Islet precursor cell (in vitro differentiated cells): Measurements from ENCODE around the gene AGAP1.
A peak's percentile ranks its signal among the peaks of the same experiment; 100 is the strongest.

Experiments
- DNase-seq: peaks from one replicate; pipeline ENCODE4 v3.0.0-alpha.2; 2018

The AGAP1 gene

GRCh38 chr2:236157815-236158498 lies 664.1 kb downstream of the AGAP1 start:
- DNase-seq = no peak

GRCh38 chr2:236158969-236159777 lies 665.3 kb downstream of the AGAP1 start:
- DNase-seq = no peak

- no peak for DNase-seq
These were observed 665.9 kb downstream of the AGAP1 start for GRCh38 chr2:236159778-236160170.

GRCh38 chr2:236160366-236161081 lies 666.7 kb downstream of the AGAP1 start:
- DNase-seq = no peak

GRCh38 chr2:236161082-236161462 lies 667.2 kb downstream of the AGAP1 start:
- no peak for DNase-seq

DNA sequence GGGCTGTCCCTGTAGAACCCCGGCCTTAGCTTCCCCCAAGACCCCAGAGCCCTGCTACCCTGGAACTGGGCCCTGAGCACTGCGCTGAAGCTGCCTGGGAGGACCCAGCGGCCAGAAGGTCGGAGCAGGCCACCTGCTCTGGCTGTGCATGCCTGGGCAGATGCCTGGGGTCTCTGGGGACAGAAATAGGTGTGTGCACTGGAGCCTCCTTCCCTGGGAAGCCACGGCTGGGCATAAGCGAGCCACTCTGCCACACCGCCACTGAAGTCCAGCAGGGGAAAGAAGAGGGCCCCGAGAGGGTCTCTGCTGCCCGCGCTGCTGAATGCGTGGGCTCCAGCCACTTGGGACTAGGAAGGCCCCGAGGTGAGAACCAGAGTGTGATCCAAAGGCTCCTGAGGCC lies 667.7 kb downstream of the AGAP1 start:
- no peak for DNase-seq

DNA sequence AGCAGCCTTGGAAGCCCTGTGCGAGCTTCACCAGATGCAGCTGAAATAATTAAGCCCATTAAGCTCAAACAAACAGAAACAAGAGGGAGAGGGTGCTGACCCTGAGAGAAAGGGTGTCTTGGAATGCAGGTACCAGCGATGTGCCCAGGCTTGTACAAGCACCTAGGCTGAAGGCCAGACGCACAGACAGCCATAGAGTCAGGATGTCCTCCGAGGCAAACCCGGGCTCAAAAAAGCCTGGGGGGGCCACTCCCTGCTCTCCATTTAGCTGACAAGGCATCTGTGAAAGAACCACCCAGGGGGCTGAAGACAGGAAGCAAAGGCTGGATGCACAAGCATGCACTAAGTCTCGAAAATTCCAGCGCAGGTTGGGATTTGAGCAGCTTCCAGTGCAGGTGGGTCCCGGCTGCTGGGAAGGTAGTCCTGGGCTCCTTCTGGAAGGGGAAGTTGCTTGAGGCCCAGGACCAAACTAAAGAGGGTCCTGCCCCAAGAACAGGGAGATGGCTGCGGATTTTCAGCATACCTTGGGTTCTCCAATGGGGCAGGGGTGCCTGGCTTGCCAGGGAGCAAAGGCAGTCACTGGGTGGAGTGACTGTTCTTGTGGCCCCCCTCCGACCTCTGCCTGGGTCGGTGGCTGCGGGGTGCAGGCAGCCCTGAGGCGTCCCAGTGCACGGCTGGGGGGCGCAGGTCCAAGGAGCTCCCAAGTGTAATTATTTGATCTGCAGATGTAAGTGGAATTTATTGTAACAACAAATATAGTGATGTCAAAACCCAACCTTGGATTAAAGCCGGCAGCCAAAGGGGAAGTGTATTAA lies 668.4 kb downstream of the AGAP1 start:
- DNase-seq = peak; percentile 72

DNA sequence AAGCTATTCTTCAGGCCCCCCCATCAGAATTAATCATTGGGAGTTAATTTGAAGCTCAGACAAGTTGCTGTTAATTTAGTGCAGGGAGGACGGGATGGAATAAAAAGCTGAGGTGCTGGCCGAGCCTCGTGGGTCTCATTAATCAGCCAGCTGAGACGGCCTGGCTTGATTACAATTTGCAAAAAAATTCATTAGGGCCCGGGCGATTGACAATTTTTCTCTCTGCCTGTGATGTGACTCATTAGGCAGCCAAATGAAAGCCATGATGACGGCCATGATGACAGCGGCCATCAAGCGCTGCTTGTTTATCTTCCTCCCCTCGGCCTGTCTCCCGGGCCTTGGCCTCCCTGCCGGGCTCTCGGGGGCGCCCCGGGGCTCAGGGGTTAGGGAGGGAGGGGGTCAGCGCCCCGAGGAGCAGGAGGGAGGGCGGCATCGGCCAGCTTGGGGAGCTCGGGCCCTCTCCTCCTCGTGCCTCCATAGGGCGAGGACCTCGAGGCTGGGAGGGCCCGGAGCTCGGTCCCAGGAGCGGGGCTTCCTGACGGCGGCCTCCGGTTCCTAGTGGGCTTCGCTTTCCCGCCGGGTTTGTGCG lies 669.1 kb downstream of the AGAP1 start:
- no peak for DNase-seq

GRCh38 chr2:236163471-236164200 lies 669.8 kb downstream of the AGAP1 start:
- peak; percentile 57 for DNase-seq

DNA sequence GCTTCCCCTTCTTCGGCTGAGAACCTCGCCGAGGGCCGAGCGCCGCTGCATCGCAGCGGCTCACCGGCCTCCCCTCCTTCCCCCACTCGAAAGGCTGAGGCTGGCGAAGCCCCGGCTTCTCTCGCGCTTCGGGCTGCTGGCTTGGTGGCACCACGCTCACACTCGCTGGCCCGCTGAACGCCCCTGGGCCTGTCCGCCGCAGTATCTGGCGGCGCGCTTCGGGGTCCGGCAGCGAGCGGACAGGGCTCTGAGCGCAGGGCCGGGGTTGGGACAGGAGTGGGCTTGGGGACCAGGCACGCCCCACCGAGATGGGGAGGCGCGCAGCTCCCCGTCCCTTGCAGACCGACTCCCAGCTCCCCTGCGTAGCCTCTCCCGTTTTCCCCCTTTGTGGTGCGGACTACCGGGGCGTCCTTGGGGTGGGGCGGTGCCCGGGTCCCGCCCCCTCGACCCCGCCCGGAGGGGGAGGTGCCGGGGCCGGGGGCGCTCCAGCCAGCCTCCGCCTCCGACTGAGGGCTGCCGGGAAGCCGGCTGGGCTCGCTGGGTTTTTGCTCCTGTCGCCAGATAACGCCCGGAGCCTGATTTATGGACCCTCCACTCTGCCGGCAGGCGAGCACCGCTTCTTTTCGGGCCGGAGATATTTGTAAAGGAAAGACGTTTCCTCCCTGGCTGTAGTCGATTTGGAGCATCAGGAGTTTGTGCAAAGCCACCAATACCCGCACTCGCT lies 670.5 kb downstream of the AGAP1 start:
- peak; percentile 79 for DNase-seq

DNA sequence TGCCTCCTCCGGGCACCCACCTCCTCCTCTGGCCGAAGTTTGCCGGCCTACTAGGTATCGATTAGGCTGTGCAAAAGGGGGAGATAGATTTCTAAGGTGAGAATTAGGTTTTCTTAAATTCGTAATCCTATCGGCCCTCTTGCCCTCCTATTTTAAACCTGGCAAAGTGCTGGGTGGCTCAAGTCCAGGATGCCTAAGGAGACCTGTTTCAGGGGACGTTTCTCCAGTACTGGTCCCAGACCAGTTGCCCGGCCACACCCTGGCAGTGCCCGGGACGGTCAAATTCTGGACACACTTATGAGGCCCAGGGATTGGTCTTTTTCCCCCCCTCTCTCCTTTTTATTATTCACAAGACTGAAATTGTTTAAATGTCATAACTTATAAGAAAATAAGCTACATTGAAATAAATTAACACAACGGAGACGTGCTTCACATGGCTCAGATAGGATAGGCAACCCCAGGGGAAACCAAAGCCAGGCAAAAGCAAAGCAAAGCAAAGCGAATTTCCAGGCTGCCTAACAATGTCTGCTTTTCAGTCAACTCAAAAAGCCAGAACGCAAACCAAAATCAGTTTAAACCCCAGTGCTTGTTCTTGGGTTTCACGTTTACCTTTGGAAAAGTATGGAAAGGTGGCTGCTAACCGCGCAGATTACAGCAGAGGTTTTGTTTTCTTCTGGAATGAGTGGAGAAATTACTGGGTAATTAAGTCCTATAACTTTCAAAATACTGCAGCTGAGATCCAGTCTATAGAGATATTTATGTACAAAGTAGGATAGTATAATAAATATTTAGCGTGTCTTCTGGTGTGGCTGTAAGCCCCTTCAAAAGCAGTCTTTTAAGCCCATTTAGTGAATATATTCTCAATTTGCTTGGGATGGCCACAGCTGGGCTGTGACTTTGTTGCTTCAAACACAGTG lies 671.3 kb downstream of the AGAP1 start:
- DNase-seq = no peak

- peak; percentile 77 for DNase-seq
These were observed 672.3 kb downstream of the AGAP1 start for GRCh38 chr2:236165842-236166795.

DNA sequence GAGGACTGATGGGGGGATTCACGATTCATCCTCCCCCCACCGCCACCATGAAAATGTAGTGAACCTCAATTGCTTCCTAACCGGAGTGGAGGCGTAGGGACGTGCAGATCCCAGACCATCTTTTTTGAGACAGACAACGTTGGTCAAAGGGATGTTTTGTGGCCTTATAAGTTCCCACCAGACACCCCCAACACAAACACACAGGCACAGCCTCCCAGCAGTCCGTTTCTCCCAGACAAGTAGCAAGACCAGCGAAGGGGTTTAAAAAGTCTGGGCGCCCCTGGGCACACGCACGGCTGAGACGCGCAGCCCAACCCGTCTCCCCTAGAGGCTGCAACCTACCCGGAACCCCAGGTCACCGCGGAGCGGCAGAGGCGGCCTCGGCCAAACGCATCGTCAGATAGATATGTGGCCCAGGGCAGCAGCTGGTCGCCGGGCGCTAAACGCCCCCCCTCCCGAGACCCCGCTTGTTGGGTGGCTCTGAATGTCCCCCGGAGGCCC lies 673.0 kb downstream of the AGAP1 start:
- DNase-seq = peak; percentile 58

DNA sequence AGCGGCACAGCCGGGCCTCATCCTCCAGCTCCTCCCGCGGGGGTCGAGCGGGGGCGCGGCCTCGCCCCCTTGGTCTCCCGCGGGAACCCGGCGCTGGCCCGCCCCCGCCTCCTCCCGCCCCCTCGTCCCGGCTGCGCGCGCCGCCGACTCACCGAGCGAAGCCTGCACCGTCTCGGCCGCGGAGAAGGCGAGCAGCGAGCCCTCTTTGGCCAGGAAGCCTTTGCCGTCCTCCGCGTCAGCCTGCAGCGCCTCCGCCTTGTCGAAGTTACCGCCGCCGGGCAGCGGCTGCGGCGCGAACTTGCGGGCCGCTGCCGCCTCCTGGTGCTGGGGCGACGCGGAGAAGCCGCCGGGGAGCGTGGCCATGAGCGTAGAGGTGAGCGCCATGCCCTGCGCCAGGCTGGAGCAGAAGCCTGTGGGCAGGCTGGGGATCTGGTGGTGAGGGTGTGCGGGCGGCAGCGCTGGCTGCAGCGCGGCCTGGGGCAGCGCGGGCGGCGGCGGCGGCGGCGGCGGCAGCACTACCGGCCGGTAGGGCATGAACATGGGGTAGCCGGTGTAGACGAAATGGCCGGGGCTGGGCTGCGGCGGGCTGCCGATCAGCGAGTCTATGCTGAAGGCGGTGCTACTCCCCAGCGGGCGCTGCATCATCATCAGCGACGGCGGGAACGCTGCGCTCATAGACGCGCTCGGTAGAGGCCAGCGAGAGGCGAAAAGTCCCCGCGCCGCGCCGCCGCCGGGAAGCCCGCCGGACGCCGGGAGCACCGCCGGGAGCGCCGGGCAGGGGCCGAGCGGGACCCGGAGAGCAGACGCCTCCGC lies 673.7 kb downstream of the AGAP1 start:
- DNase-seq = peak; percentile 81

DNA sequence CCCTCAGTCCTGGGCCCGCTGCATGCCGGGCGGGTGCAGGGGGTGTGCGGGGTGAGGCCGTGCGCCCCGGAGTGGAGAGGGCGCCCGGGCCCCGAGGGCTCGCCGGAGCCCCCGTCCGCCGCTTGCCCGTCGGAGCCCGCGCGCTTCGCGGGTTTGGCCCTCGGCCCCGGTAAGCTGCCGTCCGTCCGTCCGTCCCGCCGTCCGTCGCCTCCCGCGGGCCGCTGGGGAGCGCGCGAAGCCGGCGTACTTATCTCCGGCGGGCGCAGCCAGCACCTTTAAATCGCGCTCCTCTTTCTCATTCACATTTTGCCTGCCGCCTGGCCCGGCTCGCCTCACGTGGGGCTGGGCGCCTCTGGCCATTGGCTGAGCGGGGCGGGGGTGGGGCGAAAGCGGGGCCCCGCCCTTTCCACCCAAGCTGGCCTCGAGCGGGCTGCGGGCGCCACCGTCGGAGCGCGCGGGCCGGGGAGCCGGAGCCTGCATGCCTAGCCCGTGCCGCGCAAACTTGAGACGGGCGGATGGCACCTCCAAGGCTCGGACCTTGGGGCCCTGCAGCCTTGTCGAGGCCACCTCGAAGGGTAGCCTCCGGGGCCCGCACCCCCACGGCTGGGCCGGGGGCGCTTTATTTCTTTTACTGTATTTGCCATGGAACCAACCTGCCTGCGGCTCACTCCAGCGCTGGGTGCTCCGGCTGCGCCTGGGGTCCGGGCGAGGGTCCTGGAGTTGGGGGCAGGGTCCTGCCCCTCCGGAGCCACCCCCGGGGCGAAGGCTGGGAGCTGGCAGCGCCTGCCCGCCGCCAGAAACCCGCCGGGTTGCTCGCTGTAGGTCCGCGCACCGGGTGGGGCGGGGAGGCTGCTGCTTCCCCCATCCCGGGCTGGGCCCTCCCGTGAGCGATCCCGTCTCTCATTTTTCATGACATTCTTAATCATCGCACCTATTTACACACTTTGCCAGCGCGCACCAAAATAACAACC lies 674.6 kb downstream of the AGAP1 start, which contains the start of gene GBX2:
TSS of gene GBX2 (minus strand) at position 277 of the 971 bp plus-strand sequence. CDS start 415 bp downstream, outside the sequence.
- peak; percentile 94 for DNase-seq

DNA sequence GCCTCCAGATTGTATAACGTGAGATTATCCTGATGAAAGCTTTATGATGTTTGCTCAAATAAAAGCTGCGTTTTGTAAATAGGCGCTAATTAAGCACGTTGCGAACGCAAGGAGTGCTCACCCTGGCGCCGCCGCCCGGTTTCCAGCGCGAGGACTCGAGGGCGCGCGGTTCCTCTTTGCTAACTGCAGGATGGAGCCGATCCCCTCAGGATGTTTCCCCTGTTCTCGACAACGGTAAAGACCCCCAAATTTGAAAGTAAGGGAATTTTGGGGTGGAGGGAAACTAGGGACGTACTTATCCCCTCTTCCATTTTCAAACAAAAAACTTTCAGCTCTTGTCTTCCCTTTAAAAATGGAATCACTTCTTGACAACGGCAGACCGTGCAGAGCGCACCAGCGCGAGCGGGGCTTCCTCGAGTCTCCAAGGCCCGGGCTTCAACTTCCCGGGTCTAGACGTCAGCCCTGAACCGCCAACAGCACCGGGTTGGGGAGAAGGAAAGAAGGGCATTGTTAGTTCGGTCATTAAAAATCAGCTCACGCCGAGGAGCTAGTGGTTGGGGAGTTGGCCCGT lies 675.4 kb downstream of the AGAP1 start:
- no peak for DNase-seq
